ENCODE measurements around the gene TMEM272.

Gene TMEM272

GRCh38 chr13:51840917-51841316, 4.1 kb downstream of the TMEM272 start:
- no peak overlapping the region for H3K4me3 Mint-ChIP-seq
- intact Hi-C loops (cut with micrococcal nuclease) = no loop called here

GRCh38 chr13:51839711-51840540, 5.1 kb downstream of the TMEM272 start:
- Mint-ChIP-seq H3K27ac (no peak overlapping the region), H3K36me3 (ENCODE audit: low read depth) (no peaks in the 10 kb centered on the region), H3K9me3 (no peaks in the 10 kb centered on the region), H3K27me3 (peaks cover 9% of the 10 kb centered on the region), H3K4me3 (no peak overlapping the region), H3K4me1 (ENCODE audit: low read depth) (peaks cover 12% of the 10 kb centered on the region)
- intact Hi-C loops (cut with micrococcal nuclease) = no loop called here

More at GRCh38 chr13:51840917-51841316, 4.1 kb downstream of the TMEM272 start:
- H3K27ac Mint-ChIP-seq = no peak overlapping the region
- peaks cover 16% of the 10 kb centered on the region for H3K4me1 Mint-ChIP-seq (ENCODE audit: low read depth)
- H3K27me3 Mint-ChIP-seq = peaks cover 10% of the 10 kb centered on the region
- H3K9me3 Mint-ChIP-seq = no peaks in the 10 kb centered on the region
- no peaks in the 10 kb centered on the region for H3K36me3 Mint-ChIP-seq (ENCODE audit: low read depth)

- intact Hi-C loops (cut with micrococcal nuclease) = no loop called here
- H3K9me3 Mint-ChIP-seq = no peaks in the 10 kb centered on the region
- no peaks in the 10 kb centered on the region for H3K36me3 Mint-ChIP-seq (ENCODE audit: low read depth)
- peaks cover 2% of the 10 kb centered on the region for H3K27me3 Mint-ChIP-seq
- H3K27ac Mint-ChIP-seq = no peak overlapping the region
- H3K4me1 Mint-ChIP-seq (ENCODE audit: low read depth) = peaks cover 16% of the 10 kb centered on the region
- no peak overlapping the region for H3K4me3 Mint-ChIP-seq
Observed at GRCh38 chr13:51838240-51838846, 6.6 kb downstream of the TMEM272 start.

GRCh38 chr13:51837016-51837415, 8.0 kb downstream of the TMEM272 start:
- no peak overlapping the region for H3K4me3 Mint-ChIP-seq
- peaks cover 2% of the 10 kb centered on the region for H3K27me3 Mint-ChIP-seq
- no peaks in the 10 kb centered on the region for H3K9me3 Mint-ChIP-seq
- H3K36me3 Mint-ChIP-seq (ENCODE audit: low read depth) = no peaks in the 10 kb centered on the region
- H3K27ac Mint-ChIP-seq = no peak overlapping the region
- intact Hi-C loops (cut with micrococcal nuclease) = no loop called here
- H3K4me1 Mint-ChIP-seq (ENCODE audit: low read depth) = peaks cover 28% of the 10 kb centered on the region

- peaks cover 39% of the 10 kb centered on the region for H3K4me1 Mint-ChIP-seq (ENCODE audit: low read depth)
- intact Hi-C loops (cut with micrococcal nuclease) = loop anchor here (5.0 kb wide), 1 partner anchor 397 kb away; no protein-coding TSS in a partner anchor
- H3K9me3 Mint-ChIP-seq = no peaks in the 10 kb centered on the region
- H3K27me3 Mint-ChIP-seq = no peaks in the 10 kb centered on the region
- H3K27ac Mint-ChIP-seq = no peak overlapping the region
- H3K4me3 Mint-ChIP-seq = no peak overlapping the region
- no peaks in the 10 kb centered on the region for H3K36me3 Mint-ChIP-seq (ENCODE audit: low read depth)
Observed at GRCh38 chr13:51834581-51835171, 10.3 kb downstream of the TMEM272 start.

GRCh38 chr13:51833980-51834379, 11.0 kb downstream of the TMEM272 start:
- Mint-ChIP-seq H3K4me1 (ENCODE audit: low read depth) (peaks cover 39% of the 10 kb centered on the region), H3K27me3 (no peaks in the 10 kb centered on the region), H3K4me3 (no peak overlapping the region), H3K9me3 (no peaks in the 10 kb centered on the region), H3K36me3 (ENCODE audit: low read depth) (no peaks in the 10 kb centered on the region), H3K27ac (no peak overlapping the region)
- intact Hi-C loops (cut with micrococcal nuclease) = loop anchor here (5.0 kb wide), 1 partner anchor 397 kb away; no protein-coding TSS in a partner anchor

- H3K36me3 Mint-ChIP-seq (ENCODE audit: low read depth) = no peaks in the 10 kb centered on the region
- peaks cover 52% of the 10 kb centered on the region for H3K4me1 Mint-ChIP-seq (ENCODE audit: low read depth)
- peaks cover 3% of the 10 kb centered on the region for H3K27me3 Mint-ChIP-seq
- H3K4me3 Mint-ChIP-seq = no peak overlapping the region
- intact Hi-C loops (cut with micrococcal nuclease) = loop anchor here (1.0 to 5.0 kb wide), 2 partner anchors 17 to 395 kb away; no protein-coding TSS in a partner anchor
- H3K27ac Mint-ChIP-seq = no peak overlapping the region
- H3K9me3 Mint-ChIP-seq = no peaks in the 10 kb centered on the region
Observed at GRCh38 chr13:51832471-51833152, 12.4 kb downstream of the TMEM272 start.

- peaks cover 3% of the 10 kb centered on the region for H3K27me3 Mint-ChIP-seq
- H3K9me3 Mint-ChIP-seq = no peaks in the 10 kb centered on the region
- intact Hi-C loops (cut with micrococcal nuclease) = loop anchor here (5.0 kb wide), 1 partner anchor 394 kb away; no protein-coding TSS in a partner anchor
- no peak overlapping the region for H3K27ac Mint-ChIP-seq
- peaks cover 57% of the 10 kb centered on the region for H3K4me1 Mint-ChIP-seq (ENCODE audit: low read depth)
- H3K4me3 Mint-ChIP-seq = no peak overlapping the region
- no peaks in the 10 kb centered on the region for H3K36me3 Mint-ChIP-seq (ENCODE audit: low read depth)
Observed at GRCh38 chr13:51831519-51831918, 13.5 kb downstream of the TMEM272 start.

GRCh38 chr13:51829568-51829899, 15.4 kb downstream of the TMEM272 start:
- H3K4me3 Mint-ChIP-seq = no peak overlapping the region
- H3K4me1 Mint-ChIP-seq (ENCODE audit: low read depth) = peaks cover 68% of the 10 kb centered on the region
- H3K27me3 Mint-ChIP-seq = peaks cover 3% of the 10 kb centered on the region
- H3K9me3 Mint-ChIP-seq = no peaks in the 10 kb centered on the region
- H3K36me3 Mint-ChIP-seq (ENCODE audit: low read depth) = no peaks in the 10 kb centered on the region
- intact Hi-C loops (cut with micrococcal nuclease) = no loop called here
- H3K27ac Mint-ChIP-seq = no peak overlapping the region

GRCh38 chr13:51828730-51829567, 16.0 kb downstream of the TMEM272 start:
- H3K4me1 Mint-ChIP-seq (ENCODE audit: low read depth) = peaks cover 62% of the 10 kb centered on the region
- H3K4me3 Mint-ChIP-seq = no peak overlapping the region
- no peak overlapping the region for H3K27ac Mint-ChIP-seq
- intact Hi-C loops (cut with micrococcal nuclease) = no loop called here
- no peaks in the 10 kb centered on the region for H3K9me3 Mint-ChIP-seq
- no peaks in the 10 kb centered on the region for H3K36me3 Mint-ChIP-seq (ENCODE audit: low read depth)
- peaks cover 3% of the 10 kb centered on the region for H3K27me3 Mint-ChIP-seq

GRCh38 chr13:51827254-51827653, 17.7 kb downstream of the TMEM272 start:
- Mint-ChIP-seq H3K27me3 (peaks cover 3% of the 10 kb centered on the region), H3K36me3 (ENCODE audit: low read depth) (no peaks in the 10 kb centered on the region), H3K9me3 (no peaks in the 10 kb centered on the region), H3K4me3 (no peak overlapping the region), H3K27ac (peak overlapping the region; percentile 22), H3K4me1 (ENCODE audit: low read depth) (peaks cover 62% of the 10 kb centered on the region)
- intact Hi-C loops (cut with micrococcal nuclease) = no loop called here

- H3K4me3 Mint-ChIP-seq = no peak overlapping the region
- intact Hi-C loops (cut with micrococcal nuclease) = no loop called here
Observed at GRCh38 chr13:51826606-51827005, 18.4 kb downstream of the TMEM272 start.

GRCh38 chr13:51825681-51826254, 19.2 kb downstream of the TMEM272 start:
- H3K27ac Mint-ChIP-seq = no peak overlapping the region
- H3K36me3 Mint-ChIP-seq (ENCODE audit: low read depth) = no peaks in the 10 kb centered on the region
- no peaks in the 10 kb centered on the region for H3K9me3 Mint-ChIP-seq
- H3K4me1 Mint-ChIP-seq (ENCODE audit: low read depth) = peaks cover 69% of the 10 kb centered on the region
- peaks cover 3% of the 10 kb centered on the region for H3K27me3 Mint-ChIP-seq
- intact Hi-C loops (cut with micrococcal nuclease) = no loop called here
- no peak overlapping the region for H3K4me3 Mint-ChIP-seq

More at GRCh38 chr13:51826606-51827005, 18.4 kb downstream of the TMEM272 start:
- H3K27ac Mint-ChIP-seq = peak overlapping the region; percentile 22
- H3K36me3 Mint-ChIP-seq (ENCODE audit: low read depth) = no peaks in the 10 kb centered on the region
- no peaks in the 10 kb centered on the region for H3K9me3 Mint-ChIP-seq
- H3K4me1 Mint-ChIP-seq (ENCODE audit: low read depth) = peaks cover 62% of the 10 kb centered on the region
- peaks cover 3% of the 10 kb centered on the region for H3K27me3 Mint-ChIP-seq
